Naive B cell (primary cell): ENCODE measurements around the gene NPR2. TPM values are rescaled to one million over a fixed set of nuclear protein-coding genes. Genes with fewer than 3 reads are reported as not detected.

Experiments used
- ATAC-seq, 2 donors: fragments of 150-1000 bp; cut with Tn5 transposase; 2 replicates each; pipeline ENCODE4 v1.10.0; 2021; ENCODE audit warnings: low read depth in 2 of 2, mild to moderate bottlenecking in 2 of 2, moderate library complexity in 2 of 2
- DNase-seq: peaks from one replicate; pipeline ENCODE4 v3.0.0; 2022
- H3K27ac Mint-ChIP-seq, 6 donors: one replicate each; pipeline ENCODE4 v1.8.0; 2020 to 2022; ENCODE audit warnings: mild to moderate bottlenecking in 6 of 6, mixed read lengths in 6 of 6, moderate library complexity in 5 of 6, inconsistent platforms in 2 of 6
- H3K27me3 Mint-ChIP-seq, 3 donors: one replicate each; pipeline ENCODE4 v1.8.0; 2021 to 2022; ENCODE audit warnings: mixed read lengths in 3 of 3, mild to moderate bottlenecking in 1 of 3
- H3K36me3 Mint-ChIP-seq, 2 donors: one replicate each; pipeline ENCODE4 v1.8.0; 2020 to 2022; ENCODE audit warnings: mixed read lengths in 2 of 2, inconsistent platforms in 1 of 2, mild to moderate bottlenecking in 1 of 2
- H3K4me1 Mint-ChIP-seq, 3 donors: one replicate each; pipeline ENCODE4 v1.8.0; 2020 to 2022; ENCODE audit warnings: mixed read lengths in 3 of 3, inconsistent platforms in 1 of 3, mild to moderate bottlenecking in 1 of 3, moderate library complexity in 1 of 3
- H3K4me3 Mint-ChIP-seq, 8 donors: one replicate each; pipeline ENCODE4 v1.8.0; 2020 to 2022; ENCODE audit warnings: mild to moderate bottlenecking in 8 of 8, mixed read lengths in 8 of 8, moderate library complexity in 8 of 8, inconsistent platforms in 2 of 8
- H3K9me3 Mint-ChIP-seq, 7 donors: one replicate each; pipeline ENCODE4 v1.8.0; 2020 to 2022; ENCODE audit warnings: mixed read lengths in 7 of 7, mild to moderate bottlenecking in 5 of 7, inconsistent platforms in 2 of 7, moderate library complexity in 1 of 7
- polyA plus RNA-seq, 6 donors: library from polyadenylated mRNA; unstranded; fragments of 300-500 nt; fragmentation: Illumina TruSeq; gene quantifications; one replicate each; pipeline ENCODE4 v1.2.3, GENCODE V29; 2021; ENCODE audit warnings: low read depth in 6 of 6

Gene NPR2
- polyA plus RNA-seq, 6 donors from 2014 or later = 0.70 to 1.4 (median 0.72) TPM; not detected in 3

DNA sequence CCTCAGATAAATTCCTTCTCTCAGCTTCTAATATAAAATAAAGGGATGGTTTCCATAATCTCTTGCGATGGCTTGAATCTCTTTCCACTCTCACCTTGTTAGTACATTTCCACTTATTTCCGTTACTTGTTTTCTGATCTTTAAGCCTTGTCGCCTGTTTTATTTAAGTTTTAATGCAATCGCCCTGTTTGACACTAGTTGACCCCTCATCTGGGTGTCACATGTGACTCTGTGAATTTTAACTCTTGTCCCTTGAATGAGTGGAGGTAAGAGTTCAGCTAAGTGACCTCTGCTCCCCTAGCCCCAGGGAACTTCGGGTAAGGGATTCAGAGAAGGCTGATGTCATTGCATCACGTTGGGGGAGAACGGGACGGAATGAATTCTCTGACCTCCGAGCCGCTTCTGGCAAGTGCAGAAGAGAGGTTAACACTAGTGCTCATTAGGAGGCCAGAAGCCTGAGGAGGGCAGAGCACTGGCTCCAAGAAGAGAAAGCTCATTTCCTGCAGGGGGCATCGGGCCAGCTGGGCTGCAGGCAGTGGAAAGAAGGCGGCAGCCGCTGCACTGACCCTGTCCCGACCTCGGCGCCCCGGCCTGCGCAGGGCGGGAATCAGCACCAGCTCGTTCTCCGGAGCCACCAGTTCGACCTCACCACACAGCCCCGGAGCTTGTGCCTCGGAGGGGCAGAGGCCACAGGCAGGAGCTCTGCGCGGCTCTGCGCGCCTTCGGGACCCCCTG is 22.9 kb downstream of the NPR2 start:
- peaks cover 28 to 49% (median 31%) of the 10 kb centered on the region in 3 donors for H3K4me1 Mint-ChIP-seq
- ATAC-seq = peak; percentile 0 to 3
- H3K27ac Mint-ChIP-seq = peak overlapping the region; percentile 60 to 99 (median 78)
- peak overlapping the region; percentile 90 to 98 (median 95) for H3K4me3 Mint-ChIP-seq
- peaks cover 0 to 5% (median 0%) of the 10 kb centered on the region in 3 donors for H3K27me3 Mint-ChIP-seq
- DNase-seq = no peak
- H3K9me3 Mint-ChIP-seq = no peaks in the 10 kb centered on the region
- H3K36me3 Mint-ChIP-seq = peaks cover 0 to 6% of the 10 kb centered on the region in 2 donors

GRCh38 chr9:35814841-35815543 is 23.6 kb downstream of the NPR2 start, which contains the start of gene HINT2:
Gene HINT2 (minus strand): TSS chr9:35815042. CDS start chr9:35814979, 63 bp downstream.
- Mint-ChIP-seq H3K36me3 (peaks cover 0 to 6% of the 10 kb centered on the region in 2 donors), H3K4me1 (peaks cover 28 to 49% (median 31%) of the 10 kb centered on the region in 3 donors)
- peak; percentile 77 for ATAC-seq

GRCh38 chr9:35816708-35817107 is 25.3 kb downstream of the NPR2 start:
- ATAC-seq (no peak), DNase-seq (no peak)
- Mint-ChIP-seq H3K4me1 (peaks cover 28 to 42% (median 31%) of the 10 kb centered on the region in 3 donors), H3K27ac (no peak overlapping the region), H3K27me3 (peaks cover 0 to 5% (median 0%) of the 10 kb centered on the region in 3 donors), H3K9me3 (no peaks in the 10 kb centered on the region), H3K36me3 (peaks cover 0 to 6% of the 10 kb centered on the region in 2 donors), H3K4me3 (peak overlapping the region in 3 of 8 donors; percentile 52 to 96 (median 95))

More at GRCh38 chr9:35814841-35815543, 23.6 kb downstream of the NPR2 start, which contains the start of gene HINT2:
- Mint-ChIP-seq H3K9me3 (no peaks in the 10 kb centered on the region), H3K27ac (peak within 1 kb of the TSS; percentile 82 to 99 (median 96)), H3K4me3 (peak within 1 kb of the TSS; percentile 90 to 98 (median 95)), H3K27me3 (peaks cover 0 to 5% (median 0%) of the 10 kb centered on the region in 3 donors)
- peak; percentile 96 for DNase-seq

DNA sequence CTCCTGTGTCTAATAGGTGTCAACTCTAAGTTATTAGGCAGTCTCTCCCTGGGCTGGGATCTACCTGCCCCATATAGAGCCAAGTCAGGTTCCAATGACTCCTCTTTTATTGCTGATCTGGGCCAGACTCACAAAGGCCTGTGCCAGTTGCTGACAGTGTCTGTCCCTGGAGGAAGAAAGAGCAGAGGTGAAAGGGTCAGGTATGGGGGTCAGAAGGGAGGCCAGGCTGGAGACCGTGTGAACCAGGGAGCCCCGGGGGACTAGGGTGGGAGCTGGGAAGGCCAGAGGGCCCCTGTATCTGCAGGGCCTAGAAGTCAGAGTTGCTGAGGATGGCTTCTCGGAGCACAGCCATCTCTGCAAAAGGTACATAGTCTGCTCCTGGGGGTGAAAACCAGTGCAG is 26.9 kb downstream of the NPR2 start:
- peaks cover 0 to 5% (median 0%) of the 10 kb centered on the region in 3 donors for H3K27me3 Mint-ChIP-seq
- peaks cover 0 to 6% of the 10 kb centered on the region in 2 donors for H3K36me3 Mint-ChIP-seq
- DNase-seq = no peak
- ATAC-seq = no peak
- H3K4me1 Mint-ChIP-seq = peaks cover 15 to 26% (median 18%) of the 10 kb centered on the region in 3 donors
- H3K27ac Mint-ChIP-seq = no peak overlapping the region
- H3K4me3 Mint-ChIP-seq = peak overlapping the region in 3 of 8 donors; percentile 6 to 52 (median 9)
- no peaks in the 10 kb centered on the region for H3K9me3 Mint-ChIP-seq

GRCh38 chr9:35820076-35820475 is 28.7 kb downstream of the NPR2 start:
- Mint-ChIP-seq H3K27me3 (peaks cover 0 to 5% (median 0%) of the 10 kb centered on the region in 3 donors), H3K4me3 (no peak overlapping the region), H3K36me3 (peaks cover 0 to 5% of the 10 kb centered on the region in 2 donors), H3K4me1 (peaks cover 7 to 13% (median 7%) of the 10 kb centered on the region in 3 donors), H3K9me3 (no peaks in the 10 kb centered on the region), H3K27ac (peak overlapping the region in 1 of 6 donors; percentile 36)
- no peak for ATAC-seq
- DNase-seq = no peak

DNA sequence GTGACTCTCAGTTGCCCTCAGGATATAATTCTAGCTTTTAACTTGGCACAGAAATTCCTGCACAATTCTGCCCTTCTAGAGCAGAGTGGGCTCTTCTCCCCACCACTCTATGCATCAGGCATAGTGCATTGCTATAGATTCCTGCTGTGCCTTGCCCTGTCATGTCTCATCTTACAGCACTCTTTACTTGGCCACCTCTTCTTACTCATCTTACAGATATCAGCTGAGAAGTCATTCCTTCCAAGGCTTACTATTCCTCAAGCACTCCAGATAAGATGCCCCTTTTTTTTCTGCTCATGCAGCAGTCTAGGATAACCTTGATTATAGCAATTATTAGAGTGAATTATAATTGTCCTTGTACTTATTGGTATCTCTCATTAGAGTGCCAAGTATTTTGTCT is 31.5 kb downstream of the NPR2 start:
- no peaks in the 10 kb centered on the region for H3K9me3 Mint-ChIP-seq
- H3K27ac Mint-ChIP-seq = no peak overlapping the region
- H3K4me1 Mint-ChIP-seq = peaks cover 7 to 13% (median 9%) of the 10 kb centered on the region in 3 donors
- no peaks in the 10 kb centered on the region for H3K36me3 Mint-ChIP-seq
- H3K4me3 Mint-ChIP-seq = peak overlapping the region in 1 of 8 donors; percentile 9
- H3K27me3 Mint-ChIP-seq = peaks cover 0 to 5% (median 0%) of the 10 kb centered on the region in 3 donors
- DNase-seq (no peak), ATAC-seq (no peak)

- H3K27ac Mint-ChIP-seq = no peak overlapping the region
These were observed 34.8 kb downstream of the NPR2 start for GRCh38 chr9:35826071-35826701.

GRCh38 chr9:35827486-35827885 is 36.1 kb downstream of the NPR2 start:
- no peaks in the 10 kb centered on the region for H3K9me3 Mint-ChIP-seq
- DNase-seq = no peak
- peaks cover 35 to 45% (median 38%) of the 10 kb centered on the region in 3 donors for H3K4me1 Mint-ChIP-seq
- H3K4me3 Mint-ChIP-seq = peak overlapping the region in 7 of 8 donors; percentile 65 to 98 (median 87)
- no peak for ATAC-seq
- no peaks in the 10 kb centered on the region for H3K27me3 Mint-ChIP-seq
- peak overlapping the region in 3 of 6 donors; percentile 44 to 92 (median 59) for H3K27ac Mint-ChIP-seq
- no peaks in the 10 kb centered on the region for H3K36me3 Mint-ChIP-seq

More at GRCh38 chr9:35826071-35826701, 34.8 kb downstream of the NPR2 start:
- Mint-ChIP-seq H3K9me3 (no peaks in the 10 kb centered on the region), H3K4me1 (peaks cover 34 to 41% (median 35%) of the 10 kb centered on the region in 3 donors), H3K4me3 (peak overlapping the region; percentile 4 to 75 (median 55)), H3K36me3 (no peaks in the 10 kb centered on the region), H3K27me3 (no peaks in the 10 kb centered on the region)
- ATAC-seq (peak; percentile 44 to 51), DNase-seq (peak; percentile 57)

- Mint-ChIP-seq H3K36me3 (no peaks in the 10 kb centered on the region), H3K4me3 (peak within 1 kb of the TSS; percentile 87 to 100 (median 96)), H3K27me3 (no peaks in the 10 kb centered on the region), H3K9me3 (no peaks in the 10 kb centered on the region), H3K4me1 (peaks cover 40 to 56% (median 50%) of the 10 kb centered on the region in 3 donors), H3K27ac (peak within 1 kb of the TSS; percentile 85 to 96 (median 91))
- ATAC-seq = peak; percentile 7 to 8
- no peak for DNase-seq
These were observed 37.3 kb downstream of the NPR2 start, which contains the start of gene FAM221B for GRCh38 chr9:35828716-35829083. Gene FAM221B (minus strand): TSS chr9:35828732. CDS start chr9:35826161, 2,571 bp downstream.

- ATAC-seq = peak; percentile 84 to 87
- peak; percentile 85 for DNase-seq
- Mint-ChIP-seq H3K4me1 (peaks cover 45 to 61% (median 55%) of the 10 kb centered on the region in 3 donors), H3K36me3 (no peaks in the 10 kb centered on the region), H3K4me3 (peak within 1 kb of the TSS; percentile 87 to 100 (median 96)), H3K27me3 (no peaks in the 10 kb centered on the region), H3K9me3 (no peaks in the 10 kb centered on the region), H3K27ac (peak within 1 kb of the TSS; percentile 85 to 96 (median 91))
These were observed 37.8 kb downstream of the NPR2 start, which contains the start of gene TMEM8B for GRCh38 chr9:35829084-35829763. Gene TMEM8B (plus strand): TSS chr9:35829228. CDS start chr9:35829448, 220 bp downstream.

GRCh38 chr9:35829764-35830096 is 38.3 kb downstream of the NPR2 start:
- H3K36me3 Mint-ChIP-seq = no peaks in the 10 kb centered on the region
- peak overlapping the region; percentile 64 to 92 (median 84) for H3K27ac Mint-ChIP-seq
- no peak for DNase-seq
- no peak for ATAC-seq
- peaks cover 50 to 66% (median 60%) of the 10 kb centered on the region in 3 donors for H3K4me1 Mint-ChIP-seq
- no peaks in the 10 kb centered on the region for H3K27me3 Mint-ChIP-seq
- no peaks in the 10 kb centered on the region for H3K9me3 Mint-ChIP-seq
- peak overlapping the region; percentile 81 to 92 (median 90) for H3K4me3 Mint-ChIP-seq

- no peaks in the 10 kb centered on the region for H3K27me3 Mint-ChIP-seq
- no peak for DNase-seq
- H3K9me3 Mint-ChIP-seq = no peaks in the 10 kb centered on the region
- peak overlapping the region in 3 of 8 donors; percentile 43 to 81 (median 74) for H3K4me3 Mint-ChIP-seq
- H3K27ac Mint-ChIP-seq = peak overlapping the region in 4 of 6 donors; percentile 18 to 92 (median 54)
- no peak for ATAC-seq
- H3K4me1 Mint-ChIP-seq = peaks cover 57 to 73% (median 63%) of the 10 kb centered on the region in 3 donors
- H3K36me3 Mint-ChIP-seq = no peaks in the 10 kb centered on the region
These were observed 39.6 kb downstream of the NPR2 start for GRCh38 chr9:35831040-35831439.
